Measurements from ENCODE around the gene CLMN.

Gene CLMN

DNA sequence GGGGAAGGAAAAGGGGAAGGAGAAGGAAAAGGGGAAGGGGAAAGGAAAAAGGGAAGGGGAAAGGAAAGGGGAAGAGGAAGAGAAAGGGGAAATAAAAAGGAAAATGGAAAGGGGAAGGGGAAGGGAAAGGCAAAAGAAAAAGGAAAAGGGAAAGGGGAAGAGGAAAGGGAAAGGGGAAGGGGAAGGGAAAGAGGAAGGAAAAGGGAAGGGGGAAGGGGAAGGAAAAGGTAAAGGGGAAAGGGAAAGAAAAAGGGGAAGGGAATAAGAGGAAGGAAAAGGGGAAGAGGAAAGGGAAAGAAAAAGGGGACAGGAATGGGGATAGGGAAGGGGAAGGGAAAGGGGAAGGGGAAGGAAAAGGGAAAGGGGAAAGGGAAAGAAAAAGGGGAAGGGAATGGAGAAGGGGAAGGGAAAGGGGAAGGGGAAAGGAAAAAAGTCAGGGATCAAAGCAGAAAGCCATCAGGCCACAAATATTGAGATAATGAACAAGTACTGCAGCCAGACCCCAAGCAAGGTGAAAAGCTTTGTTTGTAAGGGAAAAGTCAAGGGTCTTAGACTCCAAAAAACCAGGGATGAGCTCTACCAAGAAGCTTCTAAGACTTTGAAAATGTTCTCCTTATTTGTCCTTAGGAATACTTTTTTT lies 182.4 kb downstream of the CLMN start:
- DNase-seq (ENCODE audit: low spot score), result no peak

DNA sequence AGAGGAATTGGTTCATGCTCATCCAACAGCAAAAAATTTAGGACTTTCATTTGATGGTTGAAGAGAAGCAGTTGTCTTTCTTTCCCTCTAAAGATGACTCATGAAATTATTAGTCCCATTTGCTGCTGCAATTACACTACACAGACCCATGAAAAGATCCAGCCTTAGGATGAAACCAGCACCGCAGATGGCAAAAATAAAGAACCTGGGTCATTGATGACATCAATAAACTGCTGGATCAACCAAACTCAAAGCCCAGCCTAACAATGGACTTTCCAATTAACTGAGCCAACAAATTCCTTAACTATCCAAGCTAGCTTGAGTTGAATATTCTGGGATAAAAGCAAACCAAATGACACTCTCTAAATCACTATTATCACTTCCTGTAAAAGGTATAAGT lies 183.1 kb downstream of the CLMN start:
- DNase-seq (ENCODE audit: low spot score), result no peak

DNA sequence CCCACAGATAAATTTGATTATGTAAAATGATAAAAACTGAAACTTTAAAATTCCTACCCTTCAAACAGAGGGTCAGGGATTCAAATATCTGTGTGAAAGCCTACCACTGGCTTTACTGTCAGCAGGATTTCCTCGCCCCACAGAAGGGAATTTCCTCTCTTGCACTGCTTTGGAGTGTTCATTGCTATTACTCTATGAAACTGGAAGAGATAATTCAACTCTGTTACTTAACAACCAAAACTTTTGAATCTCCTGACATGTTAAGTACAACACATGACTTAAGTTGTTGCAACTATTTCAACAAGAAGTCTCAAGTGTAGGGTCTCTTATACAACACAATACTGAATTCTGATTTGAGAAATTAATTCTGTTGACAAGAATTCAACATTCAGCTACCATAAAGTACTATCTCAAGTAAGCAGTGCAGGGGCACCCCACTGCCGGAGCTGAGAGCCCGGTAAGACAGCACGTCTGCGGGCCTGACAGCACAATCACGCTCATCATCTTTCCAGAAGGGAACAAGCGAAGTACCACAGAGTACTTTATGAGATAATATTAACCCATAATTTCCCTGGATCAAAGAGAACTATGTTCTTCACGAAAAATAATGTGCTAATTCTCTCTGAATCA lies 185.3 kb downstream of the CLMN start:
- DNase-seq (ENCODE audit: low spot score), result no peak

DNA sequence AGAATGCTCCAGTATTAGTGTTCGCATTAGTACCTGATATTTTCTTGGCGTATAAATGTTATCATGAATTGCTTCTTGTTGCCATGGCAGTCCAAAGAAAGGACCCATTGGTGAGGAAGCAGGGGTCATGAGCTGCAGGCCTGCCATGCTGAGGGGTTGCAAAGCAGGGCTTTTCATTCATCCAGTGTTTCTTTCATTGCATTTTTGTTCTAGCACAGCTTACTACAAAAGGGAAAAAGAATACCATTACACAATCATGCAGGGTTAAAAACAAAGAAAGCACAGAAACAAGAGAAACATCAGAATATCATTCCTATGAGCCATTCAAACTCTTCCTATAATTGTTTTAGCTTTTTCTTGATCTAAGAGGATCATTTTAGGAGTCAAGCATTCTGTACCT lies 186.4 kb downstream of the CLMN start:
- no peak for DNase-seq (ENCODE audit: low spot score)

DNA sequence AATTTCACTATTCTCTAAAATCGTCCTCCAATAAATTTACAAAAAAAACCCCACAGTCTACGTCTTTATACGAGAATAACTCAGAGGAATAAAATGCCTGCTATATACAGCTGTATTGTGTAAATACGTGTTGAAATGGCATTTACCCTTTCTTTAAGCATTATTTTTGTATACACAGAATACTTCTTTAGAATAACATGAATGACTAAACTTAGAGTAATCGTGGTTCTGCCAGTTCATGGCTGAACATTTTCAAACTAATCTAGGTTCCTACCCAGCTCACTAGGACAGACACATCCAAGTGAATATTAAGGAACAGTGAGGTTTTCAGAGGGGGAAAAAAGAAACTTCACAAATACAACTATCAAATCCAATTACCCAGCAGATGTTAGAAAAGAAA lies 186.9 kb downstream of the CLMN start:
- no peak for DNase-seq (ENCODE audit: low spot score)

All from GM03348 (cell line).